Body of pancreas (tissue), 4 donors: ENCODE data around the gene ADGRF1.

Experiments used
- POLR2A ChIP-seq, 3 donors: fragments of 450-650 bp; IDR thresholded peaks; one replicate each; pipeline ENCODE4 v1.6.1; 2016; ENCODE audit warnings: antibody characterized with exemption in 3 of 3, mild to moderate bottlenecking in 2 of 3
- TF ChIP-seq, protein P1 (sequence below), 7 experiments: fragments of 450-650 bp in 4 of 7; fragments of 200-600 bp in 3 of 7; sonication (generic) in 3 of 7; IDR thresholded peaks; one replicate each; pipeline ENCODE4 v1.5.1; 2016 to 2019; ENCODE audit warnings: antibody characterized with exemption in 7 of 7

GRCh38 chr6:47034926-47035325, 7.2 kb downstream of the ADGRF1 start:
- TF ChIP-seq, protein P1, sequence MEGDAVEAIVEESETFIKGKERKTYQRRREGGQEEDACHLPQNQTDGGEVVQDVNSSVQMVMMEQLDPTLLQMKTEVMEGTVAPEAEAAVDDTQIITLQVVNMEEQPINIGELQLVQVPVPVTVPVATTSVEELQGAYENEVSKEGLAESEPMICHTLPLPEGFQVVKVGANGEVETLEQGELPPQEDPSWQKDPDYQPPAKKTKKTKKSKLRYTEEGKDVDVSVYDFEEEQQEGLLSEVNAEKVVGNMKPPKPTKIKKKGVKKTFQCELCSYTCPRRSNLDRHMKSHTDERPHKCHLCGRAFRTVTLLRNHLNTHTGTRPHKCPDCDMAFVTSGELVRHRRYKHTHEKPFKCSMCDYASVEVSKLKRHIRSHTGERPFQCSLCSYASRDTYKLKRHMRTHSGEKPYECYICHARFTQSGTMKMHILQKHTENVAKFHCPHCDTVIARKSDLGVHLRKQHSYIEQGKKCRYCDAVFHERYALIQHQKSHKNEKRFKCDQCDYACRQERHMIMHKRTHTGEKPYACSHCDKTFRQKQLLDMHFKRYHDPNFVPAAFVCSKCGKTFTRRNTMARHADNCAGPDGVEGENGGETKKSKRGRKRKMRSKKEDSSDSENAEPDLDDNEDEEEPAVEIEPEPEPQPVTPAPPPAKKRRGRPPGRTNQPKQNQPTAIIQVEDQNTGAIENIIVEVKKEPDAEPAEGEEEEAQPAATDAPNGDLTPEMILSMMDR (IDR thresholded peaks at IDR 0.05): no peak
- no peak for TF ChIP-seq POLR2A (IDR thresholded peaks at IDR 0.05)
